Adrenal gland (tissue), 5 donors: ENCODE measurements around the gene GPM6B.

Experiments used
- CTCF ChIP-seq, 6 experiments: fragments of 450-650 bp in 4 of 6; fragments of 200-600 bp in 2 of 6; sonication (generic) in 1 of 6; IDR thresholded peaks; 1 replicate in 5 of 6; 2 replicates in 1 of 6; pipeline versions ENCODE4 v1.5.1 to v1.8.0; 2016 to 2021; ENCODE audit warnings: antibody characterized with exemption in 6 of 6, mild to moderate bottlenecking in 2 of 6, moderate library complexity in 1 of 6
- POLR2A ChIP-seq, 2 donors: fragments of 450-650 bp; IDR thresholded peaks; one replicate each; pipeline ENCODE4 v1.6.1; 2017; ENCODE audit warnings: antibody characterized with exemption in 2 of 2, mild to moderate bottlenecking in 2 of 2, moderate library complexity in 1 of 2
- donor health status: DM: no; HTN: no; CAD: no.

GRCh38 chrX:13828392-13828791, 11.5 kb upstream of the GPM6B start:
- TF ChIP-seq CTCF (IDR thresholded peaks at IDR 0.05): no peak
- no peak for TF ChIP-seq POLR2A (IDR thresholded peaks at IDR 0.05)
